ENCODE results near the gene HMGN3.

HMGN3 gene

GRCh38 chr6:79184641-79185040 is 49.8 kb downstream of the HMGN3 start:
- DNase-seq (ENCODE audit: low read depth), result no peak

DNA sequence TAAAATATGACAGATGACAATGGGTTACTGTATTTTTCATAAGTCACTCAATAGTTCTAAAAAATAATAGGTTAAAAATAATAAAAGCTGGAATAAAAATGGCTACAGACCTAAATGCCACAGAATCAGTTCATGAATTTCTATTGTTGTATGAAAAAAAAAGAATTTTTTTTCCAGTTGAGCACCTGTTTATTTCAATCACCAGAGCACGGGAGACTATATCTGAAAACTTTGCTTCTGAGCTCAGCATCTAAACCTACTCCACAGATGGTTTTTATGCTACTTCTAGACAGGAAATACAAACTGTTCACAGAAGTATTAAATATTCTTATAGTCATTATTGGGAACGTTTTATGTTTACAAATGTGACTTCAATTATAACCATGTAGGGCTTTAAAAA is 50.4 kb downstream of the HMGN3 start:
- no peak for DNase-seq (ENCODE audit: low read depth)

- no peak for DNase-seq (ENCODE audit: low read depth)
These were observed 54.4 kb downstream of the HMGN3 start for GRCh38 chr6:79180052-79180451.

GRCh38 chr6:79173378-79173777 is 61.1 kb downstream of the HMGN3 start:
- DNase-seq (ENCODE audit: low read depth), result no peak

GRCh38 chr6:79170959-79171358 is 63.5 kb downstream of the HMGN3 start:
- no peak for DNase-seq (ENCODE audit: low read depth)

GRCh38 chr6:79170431-79170830 is 64.1 kb downstream of the HMGN3 start:
- DNase-seq (ENCODE audit: low read depth), result no peak

GRCh38 chr6:79168695-79168980 is 65.8 kb downstream of the HMGN3 start:
- peak; percentile 15 for DNase-seq (ENCODE audit: low read depth)

DNA sequence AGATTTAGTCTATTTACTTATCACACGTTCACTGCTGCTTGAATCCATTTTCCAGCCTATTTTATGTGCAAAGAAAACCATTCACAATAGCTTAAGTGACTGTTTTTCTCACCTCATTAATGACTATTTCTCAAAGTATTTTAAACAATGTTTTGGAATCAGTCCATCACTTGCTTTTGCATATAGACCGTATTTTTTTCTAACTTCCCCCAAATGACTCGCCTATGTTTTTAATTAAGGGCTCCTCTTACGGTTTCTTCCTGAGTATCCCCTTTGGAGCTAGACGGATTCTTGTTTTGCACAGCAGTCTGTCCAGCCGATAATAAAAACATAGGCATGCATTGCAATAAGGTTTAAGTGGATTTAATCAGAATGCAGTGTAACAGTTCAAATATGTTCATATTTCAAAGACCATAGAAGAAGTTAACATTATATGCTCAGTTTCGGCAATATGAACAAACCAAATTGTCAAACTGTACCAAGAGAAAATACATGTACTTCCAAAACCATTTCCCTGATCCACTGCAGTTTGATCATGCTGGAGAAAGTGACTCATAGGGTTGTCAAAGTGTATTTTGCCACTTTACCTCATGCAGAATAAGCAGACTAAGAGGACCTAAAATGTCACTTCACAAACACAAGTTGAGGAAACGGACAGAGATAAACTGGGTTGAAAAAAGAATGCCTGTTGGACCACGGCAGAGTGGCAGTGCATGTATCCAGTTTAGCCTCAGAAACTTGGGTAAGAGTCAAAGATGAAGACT is 66.4 kb downstream of the HMGN3 start:
- DNase-seq (ENCODE audit: low read depth), result no peak

DNA sequence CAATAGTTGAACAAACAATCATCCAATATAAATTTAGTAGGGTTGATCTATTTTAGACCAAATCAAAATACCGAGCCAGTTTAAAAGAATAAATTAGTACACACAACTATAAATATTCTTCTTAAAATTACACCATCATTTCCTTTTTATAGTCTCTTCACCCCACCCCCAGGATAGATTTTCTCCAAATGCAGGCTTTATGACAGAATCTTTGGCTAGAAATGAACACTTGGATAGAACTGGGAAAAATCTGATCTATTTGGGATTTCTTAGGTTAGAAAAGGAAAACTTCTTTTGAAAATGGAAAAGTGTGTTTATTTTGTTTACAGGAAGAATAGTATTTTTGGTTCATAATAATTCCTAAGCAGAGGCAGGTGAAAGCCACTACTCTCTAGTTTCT is 74.6 kb downstream of the HMGN3 start:
- DNase-seq (ENCODE audit: low read depth), result no peak

- peak; percentile 25 for DNase-seq (ENCODE audit: low read depth)
These were observed 75.5 kb downstream of the HMGN3 start for GRCh38 chr6:79158856-79159516.

GRCh38 chr6:79157961-79158644 is 76.4 kb downstream of the HMGN3 start:
- no peak for DNase-seq (ENCODE audit: low read depth)

DNA sequence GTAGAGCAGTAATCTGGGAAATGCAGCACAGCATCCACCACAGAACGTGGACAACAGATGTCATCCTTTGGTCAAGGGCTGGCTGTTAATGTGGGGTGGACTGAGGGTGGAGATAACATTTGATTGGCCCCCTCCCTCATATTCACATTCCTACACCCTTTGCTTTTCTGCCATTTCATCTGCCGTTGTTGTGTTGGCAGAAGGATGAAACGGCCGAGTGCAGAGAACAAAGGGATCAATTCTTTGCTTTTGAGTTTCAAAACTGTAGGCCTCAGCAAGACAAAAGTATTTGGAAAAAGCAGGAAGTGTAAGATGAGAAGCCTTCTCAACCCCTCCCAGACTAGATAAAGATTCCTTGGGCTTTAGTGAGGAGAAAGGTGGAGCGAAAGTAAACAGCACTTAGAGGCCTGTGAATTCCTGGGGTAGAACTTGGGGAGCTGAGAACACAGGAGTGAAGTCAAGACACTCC is 82.2 kb downstream of the HMGN3 start:
- peak; percentile 59 for DNase-seq (ENCODE audit: low read depth)

Data from amniotic epithelial cell (primary cell).